ENCODE data around the gene ARSB.
A peak's percentile ranks its signal among the peaks of the same experiment; 100 is the strongest.
"Not testable (repeated sequence)": the region's sequence is repeated elsewhere in the genome, so short reads cannot be mapped to it uniquely, and the experiment has no call there.

ARSB gene

GRCh38 chr5:78953092-78953800 lies 31.9 kb downstream of the ARSB start:
- peak; percentile 55 for DNase-seq (ENCODE audit: low spot score)

GRCh38 chr5:78930721-78931120 lies 54.4 kb downstream of the ARSB start:
- DNase-seq (ENCODE audit: low spot score): no peak

GRCh38 chr5:78929833-78930232 lies 55.3 kb downstream of the ARSB start:
- DNase-seq (ENCODE audit: low spot score): no peak

- DNase-seq (ENCODE audit: low spot score): no peak
Observed at GRCh38 chr5:78927657-78928282, 57.3 kb downstream of the ARSB start.

GRCh38 chr5:78926252-78926651 lies 58.9 kb downstream of the ARSB start:
- DNase-seq (ENCODE audit: low spot score): no peak

GRCh38 chr5:78925129-78925876 lies 59.8 kb downstream of the ARSB start:
- DNase-seq (ENCODE audit: low spot score): no peak

GRCh38 chr5:78923622-78923970 lies 61.5 kb downstream of the ARSB start:
- no peak for DNase-seq (ENCODE audit: low spot score)

- DNase-seq (ENCODE audit: low spot score): peak; percentile 75
Observed at GRCh38 chr5:78922879-78923621, 62.1 kb downstream of the ARSB start.

GRCh38 chr5:78920604-78921003 lies 64.5 kb downstream of the ARSB start:
- DNase-seq (ENCODE audit: low spot score): no peak

- no peak for DNase-seq (ENCODE audit: low spot score)
Observed at GRCh38 chr5:78919796-78920195, 65.3 kb downstream of the ARSB start.

GRCh38 chr5:78916044-78916443 lies 69.1 kb downstream of the ARSB start:
- DNase-seq (ENCODE audit: low spot score): no peak

- no peak for DNase-seq (ENCODE audit: low spot score)
Observed at GRCh38 chr5:78915170-78915569, 69.9 kb downstream of the ARSB start.

- DNase-seq (ENCODE audit: low spot score): no peak
Observed at GRCh38 chr5:78912811-78913210, 72.3 kb downstream of the ARSB start.

- DNase-seq (ENCODE audit: low spot score): no peak
Observed at GRCh38 chr5:78912085-78912771, 72.9 kb downstream of the ARSB start.

GRCh38 chr5:78909224-78909983 lies 75.7 kb downstream of the ARSB start:
- not testable (repeated sequence) for DNase-seq (ENCODE audit: low spot score)

- no peak for DNase-seq (ENCODE audit: low spot score)
Observed at GRCh38 chr5:78908173-78909061, 76.7 kb downstream of the ARSB start.

- no peak for DNase-seq (ENCODE audit: low spot score)
Observed at GRCh38 chr5:78907255-78907891, 77.7 kb downstream of the ARSB start.

GRCh38 chr5:78905084-78905938 lies 79.8 kb downstream of the ARSB start:
- no peak for DNase-seq (ENCODE audit: low spot score)

- no peak for DNase-seq (ENCODE audit: low spot score)
Observed at GRCh38 chr5:78903861-78904260, 81.2 kb downstream of the ARSB start.
